A549 treated with dexamethasone at 1 μM for 4 hours (cell line): ENCODE data around the gene NT5C3B. TPM values are rescaled to one million over a fixed set of nuclear protein-coding genes. Genes with fewer than 3 reads are reported as not detected.

Experiments
- total RNA-seq: library from RNA; stranded (reverse); fragments of 200-300 nt; extraction: Qiagen RNA extraction; gene quantifications from 5 replicates; pipeline ENCODE4 v1.2.3, GENCODE V29; 2022

NT5C3B gene
- total RNA-seq = 101 to 122 TPM (median 114 TPM) in 5 replicates

GRCh38 chr17:41835800-41836549 is at the start of gene NT5C3B:
Gene NT5C3B (minus strand): TSS chr17:41836232. CDS start chr17:41836193, 39 bp downstream.

GRCh38 chr17:41864836-41865595 is 29.0 kb upstream of the NT5C3B start, which contains the start of gene KLHL11:
Gene KLHL11 (minus strand): TSS chr17:41865423. CDS start chr17:41865370, 53 bp downstream.

GRCh38 chr17:41837761-41838538 is 1.9 kb upstream of the NT5C3B start, which contains the start of gene KLHL10:
Gene KLHL10 (plus strand): TSS chr17:41837825. CDS start chr17:41837933, 108 bp downstream.

GRCh38 chr17:41812381-41813151 is 23.5 kb downstream of the NT5C3B start, which contains the start of gene FKBP10:
Gene FKBP10 (plus strand): TSS chr17:41813004. CDS start chr17:41813035, 31 bp downstream.

GRCh38 chr17:41811549-41812380 is 24.3 kb downstream of the NT5C3B start, which contains the start of gene P3H4:
Gene P3H4 (minus strand): TSS chr17:41811949. CDS start chr17:41811915, 34 bp downstream.

GRCh38 chr17:41786227-41787020 is 49.6 kb downstream of the NT5C3B start, which contains the start of gene JUP:
Gene JUP (minus strand): TSS chr17:41786711. CDS start chr17:41771854, 14,857 bp downstream.

Other genes starting within 250 kb of the NT5C3B start
- gene KRT14, start 249.3 kb downstream of the NT5C3B start, total RNA-seq = 0.05 to 0.14 TPM (median 0.11 TPM) in 4 of 5 replicates, not detected in the other
- gene KRT16, start 223.5 kb downstream of the NT5C3B start, total RNA-seq = 0.83 to 1.5 TPM (median 1.4 TPM) in 5 replicates
- gene KRT17, start 211.7 kb downstream of the NT5C3B start, total RNA-seq = 0.63 to 1.8 TPM (median 0.79 TPM) in 5 replicates
- gene EIF1, start 147.3 kb downstream of the NT5C3B start, total RNA-seq = 1,266 to 1,758 TPM (median 1,378 TPM) in 5 replicates
- 0.22 to 0.50 TPM in 2 of 5 replicates, not detected in the others for gene GAST, start 123.9 kb downstream of the NT5C3B start, total RNA-seq
- 0.85 to 2.0 TPM (median 1.2 TPM) in 5 replicates for gene HAP1, start 101.6 kb downstream of the NT5C3B start, total RNA-seq
- gene JUP, start 49.5 kb downstream of the NT5C3B start, total RNA-seq = 69.7 to 126 TPM (median 119 TPM) in 5 replicates
- 25.4 to 35.5 TPM (median 32.2 TPM) in 5 replicates for gene P3H4, start 24.3 kb downstream of the NT5C3B start, total RNA-seq
- gene FKBP10, start 23.2 kb downstream of the NT5C3B start, total RNA-seq = 72.0 to 114 TPM (median 103 TPM) in 5 replicates
- 0.06 to 0.11 TPM (median 0.09 TPM) in 4 of 5 replicates, not detected in the other for gene KLHL10, start 1.6 kb upstream of the NT5C3B start, total RNA-seq
- 2.5 to 5.9 TPM (median 5.1 TPM) in 5 replicates for gene KLHL11, start 29.2 kb upstream of the NT5C3B start, total RNA-seq
- 246 to 313 TPM (median 310 TPM) in 5 replicates for gene ACLY, start 82.7 kb upstream of the NT5C3B start, total RNA-seq
- gene ODAD4, start 94.4 kb upstream of the NT5C3B start, total RNA-seq = 1.1 to 2.1 TPM (median 1.4 TPM) in 5 replicates
- gene CNP, start 130.6 kb upstream of the NT5C3B start, total RNA-seq = 55.7 to 71.5 TPM (median 68.8 TPM) in 5 replicates
- gene DNAJC7, start 181.2 kb upstream of the NT5C3B start, total RNA-seq = 107 to 118 TPM (median 113 TPM) in 5 replicates
- gene NKIRAS2, start 183.9 kb upstream of the NT5C3B start, total RNA-seq = 43.6 to 49.2 TPM (median 47.0 TPM) in 5 replicates
- 0.45 to 0.97 TPM (median 0.59 TPM) in 5 replicates for gene C17orf113, start 214.4 kb upstream of the NT5C3B start, total RNA-seq